Fibroblast of lung (primary cell): ENCODE data around the gene NLRC5. TPM values are rescaled to one million over a fixed set of nuclear protein-coding genes. Genes with fewer than 3 reads are reported as not detected.

ENCODE experiments used
- DNase-seq, 2 donors: peaks; one replicate each; pipeline versions ENCODE4 v3.0.0 to v3.0.0-alpha.2; 2010; ENCODE audit warnings: low read depth in 2 of 2
- H2AFZ ChIP-seq: 2 replicates; pipeline ENCODE4 v1.5.1; 2012; ENCODE audit warnings: low read length, control low read depth, inconsistent platforms
- H3K27ac ChIP-seq: 2 replicates; pipeline ENCODE4 v1.5.1; 2011; ENCODE audit warnings: low read length, control low read depth; ENCODE audit not compliant: insufficient read depth
- H3K27me3 ChIP-seq: 2 replicates; pipeline ENCODE4 v1.5.1; 2011; ENCODE audit warnings: mild to moderate bottlenecking, low read length; ENCODE audit not compliant: control insufficient read depth, insufficient read depth
- H3K36me3 ChIP-seq: 2 replicates; pipeline ENCODE4 v1.5.1; 2011; ENCODE audit warnings: low read length; ENCODE audit not compliant: control insufficient read depth, insufficient read depth
- H3K4me1 ChIP-seq: 2 replicates; pipeline ENCODE4 v1.5.1; 2011; ENCODE audit warnings: low read length; ENCODE audit not compliant: control insufficient read depth, insufficient read depth; ENCODE audit errors: extremely low read depth
- H3K4me2 ChIP-seq: 2 replicates; pipeline ENCODE4 v1.5.1; 2011; ENCODE audit warnings: low read length, control low read depth; ENCODE audit not compliant: insufficient read depth; ENCODE audit errors: extremely low read depth
- H3K4me3 ChIP-seq, 4 experiments: fragments of 200-600 bp in 1 of 4; sonication (generic) in 1 of 4; replicated peaks in 1 of 4; 2 replicates each; pipeline ENCODE4 v1.5.1; 2011 to 2016; ENCODE audit warnings: low read length in 4 of 4, low read depth in 3 of 4, mild to moderate bottlenecking in 3 of 4, control low read depth in 2 of 4, inconsistent platforms in 1 of 4, mixed read lengths in 1 of 4; ENCODE audit not compliant: insufficient read depth in 1 of 4; ENCODE audit errors: control extremely low read depth in 1 of 4
- H3K79me2 ChIP-seq: 2 replicates; pipeline ENCODE4 v1.5.1; 2012; ENCODE audit warnings: mild to moderate bottlenecking, low read length, inconsistent platforms; ENCODE audit not compliant: control insufficient read depth, insufficient read depth
- H3K9ac ChIP-seq: 2 replicates; pipeline ENCODE4 v1.5.1; 2011; ENCODE audit warnings: mild to moderate bottlenecking, low read length, control low read depth; ENCODE audit not compliant: insufficient read depth
- H3K9me3 ChIP-seq: 2 replicates; pipeline ENCODE4 v1.5.1; 2012; ENCODE audit warnings: low read depth, low read length; ENCODE audit not compliant: control insufficient read depth, insufficient read depth
- H4K20me1 ChIP-seq: 2 replicates; pipeline ENCODE4 v1.5.1; 2011; ENCODE audit warnings: low read length; ENCODE audit not compliant: control insufficient read depth, insufficient read depth; ENCODE audit errors: extremely low read depth
- CTCF ChIP-seq, 2 donors: IDR thresholded peaks in 1 of 2; conservative IDR thresholded peaks in 1 of 2; 1 replicate in 1 of 2; 2 replicates in 1 of 2; pipeline ENCODE4 v1.5.1; 2011 to 2012; ENCODE audit warnings: low read length in 2 of 2, control low read depth in 1 of 2, inconsistent platforms in 1 of 2, low read depth in 1 of 2, mild to moderate bottlenecking in 1 of 2
- EZH2 ChIP-seq: IDR thresholded peaks from 2 replicates; pipeline ENCODE4 v1.5.1; 2012; ENCODE audit warnings: low read length, control low read depth, mild to moderate bottlenecking; ENCODE audit errors: missing control alignments
- polyA plus RNA-seq, 2 donors: library from polyadenylated mRNA; depleted of rRNA in 1 of 2; stranded (reverse) in 1 of 2; unstranded in 1 of 2; fragments of >200 nt; gene quantifications; 2 replicates each; pipeline ENCODE4 v1.2.1, GENCODE V29; 2011 to 2012; ENCODE audit warnings: missing spikeins in 1 of 2
- total RNA-seq: library from RNA; depleted of rRNA; stranded (reverse); fragments of >200 nt; gene quantifications from 2 replicates; pipeline ENCODE4 v1.2.1, GENCODE V29; 2014

The NLRC5 gene
- total and polyA plus RNA-seq, 2 donors (not counting 1 experiment from before 2014, with no cell fraction given): 22.2 to 43.6 TPM

GRCh38 chr16:57113664-57114063, 124.3 kb downstream of the NLRC5 start:
- H2AFZ ChIP-seq: no peak overlapping the region
- H3K36me3 ChIP-seq: no peaks in the 10 kb centered on the region
- TF ChIP-seq EZH2 (no peak), CTCF (conservative IDR thresholded peaks at IDR 0.05 in 1 of 2, IDR thresholded peaks at IDR 0.05 in 1 of 2; ENCODE audit: low read depth in 1 of 2, low read length in 2 of 2) (no peak)
- H3K4me2 ChIP-seq: no peak overlapping the region
- DNase-seq: no peak
- no peaks in the 10 kb centered on the region for H3K79me2 ChIP-seq
- H3K4me3 ChIP-seq: no peak overlapping the region
- no peaks in the 10 kb centered on the region for H4K20me1 ChIP-seq
- H3K4me1 ChIP-seq: peaks cover 16% of the 10 kb centered on the region
- H3K27ac ChIP-seq: no peak overlapping the region
- no peaks in the 10 kb centered on the region for H3K9me3 ChIP-seq
- no peaks in the 10 kb centered on the region for H3K27me3 ChIP-seq
- H3K9ac ChIP-seq: no peak overlapping the region

GRCh38 chr16:57115168-57115513, 125.8 kb downstream of the NLRC5 start:
- Histone ChIP-seq H4K20me1 (no peaks in the 10 kb centered on the region), H3K4me1 (peaks cover 16% of the 10 kb centered on the region), H3K79me2 (no peaks in the 10 kb centered on the region), H3K9ac (no peak overlapping the region), H3K4me3 (no peak overlapping the region), H3K27ac (peak overlapping the region; percentile 75), H2AFZ (no peak overlapping the region), H3K4me2 (peak overlapping the region; percentile 8), H3K9me3 (no peaks in the 10 kb centered on the region), H3K36me3 (no peaks in the 10 kb centered on the region), H3K27me3 (no peaks in the 10 kb centered on the region)
- no peak for TF ChIP-seq CTCF (conservative IDR thresholded peaks at IDR 0.05 in 1 of 2, IDR thresholded peaks at IDR 0.05 in 1 of 2; ENCODE audit: low read depth in 1 of 2, low read length in 2 of 2)
- peak in 1 of 2 donors; percentile 31 for DNase-seq

- Histone ChIP-seq H3K36me3 (no peaks in the 10 kb centered on the region), H3K27me3 (no peaks in the 10 kb centered on the region), H2AFZ (peak overlapping the region; percentile 35), H3K9me3 (no peaks in the 10 kb centered on the region), H3K4me2 (peak overlapping the region; percentile 44), H3K27ac (peak overlapping the region; percentile 75), H4K20me1 (no peaks in the 10 kb centered on the region), H3K4me3 (no peak overlapping the region), H3K4me1 (peaks cover 16% of the 10 kb centered on the region), H3K79me2 (no peaks in the 10 kb centered on the region), H3K9ac (peak overlapping the region; percentile 52)
- TF ChIP-seq EZH2 (no peak), CTCF (conservative IDR thresholded peaks at IDR 0.05 in 1 of 2, IDR thresholded peaks at IDR 0.05 in 1 of 2; ENCODE audit: low read depth in 1 of 2, low read length in 2 of 2) (no peak)
- peak; percentile 47 to 59 for DNase-seq
Observed at GRCh38 chr16:57115514-57116182, 126.3 kb downstream of the NLRC5 start.
